Measurements from ENCODE around the gene FGD5.
A peak's percentile ranks its signal among the peaks of the same experiment; 100 is the strongest.

FGD5 gene, protein sequence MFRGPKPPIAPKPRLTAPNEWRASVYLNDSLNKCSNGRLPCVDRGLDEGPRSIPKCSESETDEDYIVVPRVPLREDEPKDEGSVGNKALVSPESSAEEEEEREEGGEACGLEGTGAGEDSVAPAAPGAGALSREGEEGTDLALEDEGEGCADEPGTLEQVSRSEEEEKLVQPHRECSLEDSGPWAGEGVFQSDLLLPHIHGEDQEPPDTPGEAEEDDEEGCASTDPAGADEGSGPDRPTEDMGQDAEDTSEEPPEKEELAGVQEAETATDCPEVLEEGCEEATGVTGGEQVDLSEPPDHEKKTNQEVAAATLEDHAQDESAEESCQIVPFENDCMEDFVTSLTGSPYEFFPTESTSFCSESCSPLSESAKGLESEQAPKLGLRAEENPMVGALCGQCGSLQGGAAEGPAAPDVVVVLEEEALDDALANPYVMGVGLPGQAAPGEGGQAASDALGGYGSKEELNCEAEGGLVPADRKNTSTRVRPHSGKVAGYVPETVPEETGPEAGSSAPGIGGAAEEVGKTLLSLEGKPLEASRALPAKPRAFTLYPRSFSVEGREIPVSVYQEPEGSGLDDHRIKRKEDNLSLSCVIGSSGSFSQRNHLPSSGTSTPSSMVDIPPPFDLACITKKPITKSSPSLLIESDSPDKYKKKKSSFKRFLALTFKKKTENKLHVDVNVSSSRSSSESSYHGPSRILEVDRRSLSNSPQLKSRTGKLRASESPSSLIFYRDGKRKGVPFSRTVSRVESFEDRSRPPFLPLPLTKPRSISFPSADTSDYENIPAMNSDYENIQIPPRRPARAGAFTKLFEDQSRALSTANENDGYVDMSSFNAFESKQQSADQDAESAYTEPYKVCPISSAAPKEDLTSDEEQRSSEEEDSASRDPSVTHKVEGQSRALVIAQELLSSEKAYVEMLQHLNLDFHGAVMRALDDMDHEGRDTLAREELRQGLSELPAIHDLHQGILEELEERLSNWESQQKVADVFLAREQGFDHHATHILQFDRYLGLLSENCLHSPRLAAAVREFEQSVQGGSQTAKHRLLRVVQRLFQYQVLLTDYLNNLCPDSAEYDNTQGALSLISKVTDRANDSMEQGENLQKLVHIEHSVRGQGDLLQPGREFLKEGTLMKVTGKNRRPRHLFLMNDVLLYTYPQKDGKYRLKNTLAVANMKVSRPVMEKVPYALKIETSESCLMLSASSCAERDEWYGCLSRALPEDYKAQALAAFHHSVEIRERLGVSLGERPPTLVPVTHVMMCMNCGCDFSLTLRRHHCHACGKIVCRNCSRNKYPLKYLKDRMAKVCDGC (N-terminal part only)

DNA sequence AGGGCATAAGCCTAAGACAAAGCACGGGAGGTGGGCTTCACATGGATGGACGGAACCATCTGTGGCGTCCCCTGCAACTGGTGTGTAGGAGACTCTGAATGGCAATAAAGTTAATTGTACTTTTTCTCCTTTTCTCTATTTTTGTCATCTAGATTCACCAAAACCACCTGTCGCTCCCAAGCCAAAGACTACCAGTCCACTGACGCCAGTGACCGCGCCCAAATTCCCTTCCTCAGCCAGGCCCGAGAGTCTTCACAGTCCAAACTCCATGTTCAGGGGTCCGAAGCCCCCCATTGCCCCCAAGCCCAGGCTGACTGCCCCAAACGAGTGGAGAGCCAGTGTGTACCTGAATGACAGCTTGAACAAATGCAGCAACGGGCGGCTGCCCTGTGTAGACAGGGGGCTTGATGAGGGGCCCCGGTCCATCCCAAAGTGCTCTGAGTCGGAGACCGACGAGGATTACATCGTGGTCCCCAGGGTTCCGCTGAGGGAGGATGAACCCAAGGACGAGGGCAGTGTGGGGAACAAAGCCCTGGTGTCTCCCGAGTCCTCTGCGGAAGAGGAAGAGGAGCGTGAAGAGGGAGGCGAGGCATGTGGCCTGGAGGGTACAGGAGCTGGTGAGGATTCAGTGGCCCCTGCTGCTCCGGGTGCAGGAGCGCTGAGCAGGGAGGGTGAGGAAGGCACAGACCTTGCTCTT lies at the start of gene FGD5:
Gene FGD5, plus strand, starts transcription at position 159 of the 697 bp plus-strand sequence. Its CDS starts 110 bp downstream, at position 269.
- DNase-seq: no peak

GRCh38 chr3:14769544-14770325 lies 49.0 kb upstream of the FGD5 start:
- no peak for DNase-seq

GRCh38 chr3:14770591-14770990 lies 48.2 kb upstream of the FGD5 start:
- no peak for DNase-seq

GRCh38 chr3:14771593-14772497 lies 46.9 kb upstream of the FGD5 start:
- DNase-seq: no peak

DNA sequence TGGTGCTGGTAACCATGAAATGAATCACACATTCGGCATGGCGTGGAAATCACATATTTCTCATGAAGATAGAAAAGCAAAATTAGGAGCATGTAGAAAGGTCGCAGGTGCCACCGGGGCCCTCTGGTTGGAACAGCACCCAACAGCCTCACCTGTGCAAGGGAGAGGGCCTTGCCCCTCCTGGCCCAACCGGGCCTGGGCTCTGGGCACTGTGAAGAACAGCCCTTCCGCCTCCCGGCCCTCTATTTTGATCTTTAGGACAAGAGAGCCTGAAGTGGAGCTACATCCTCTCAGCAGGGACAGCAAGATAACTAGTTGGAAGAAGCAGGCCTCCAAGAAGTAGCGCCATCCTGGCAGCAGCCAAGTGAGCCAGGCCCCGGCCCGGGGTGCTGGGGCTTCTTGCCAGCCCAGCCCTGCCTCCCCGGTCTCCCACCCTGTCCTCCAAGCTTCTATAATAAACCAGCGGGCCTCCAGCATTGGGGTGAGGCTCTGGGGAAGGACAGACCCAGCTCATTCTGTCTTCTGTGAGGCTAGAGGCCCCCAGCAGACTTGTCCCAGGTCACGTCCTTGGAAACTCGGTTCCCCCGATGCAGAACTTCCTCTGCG lies 46.1 kb upstream of the FGD5 start:
- no peak for DNase-seq

DNA sequence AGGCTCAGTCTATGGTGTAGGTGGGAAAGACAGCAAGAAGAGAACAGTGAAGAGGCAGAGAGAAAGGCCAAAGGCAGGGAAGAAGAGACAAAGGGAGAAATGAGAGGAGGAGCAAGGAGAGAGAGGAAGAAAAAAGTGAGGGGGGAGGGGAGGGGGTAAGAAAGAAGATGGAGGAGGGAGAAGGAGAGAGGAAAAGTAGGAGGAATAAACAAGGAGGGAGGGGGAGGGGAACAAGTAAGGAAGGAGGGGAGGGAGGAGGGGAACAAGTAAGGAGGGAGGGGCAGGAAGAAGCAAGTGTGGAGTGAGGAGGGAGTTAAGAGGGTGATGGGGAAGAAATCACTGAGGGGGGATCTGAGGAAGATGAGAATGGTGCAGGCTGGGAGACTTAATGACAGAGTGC lies 45.5 kb upstream of the FGD5 start:
- DNase-seq: no peak

GRCh38 chr3:14773691-14774128 lies 45.1 kb upstream of the FGD5 start:
- DNase-seq: no peak

DNA sequence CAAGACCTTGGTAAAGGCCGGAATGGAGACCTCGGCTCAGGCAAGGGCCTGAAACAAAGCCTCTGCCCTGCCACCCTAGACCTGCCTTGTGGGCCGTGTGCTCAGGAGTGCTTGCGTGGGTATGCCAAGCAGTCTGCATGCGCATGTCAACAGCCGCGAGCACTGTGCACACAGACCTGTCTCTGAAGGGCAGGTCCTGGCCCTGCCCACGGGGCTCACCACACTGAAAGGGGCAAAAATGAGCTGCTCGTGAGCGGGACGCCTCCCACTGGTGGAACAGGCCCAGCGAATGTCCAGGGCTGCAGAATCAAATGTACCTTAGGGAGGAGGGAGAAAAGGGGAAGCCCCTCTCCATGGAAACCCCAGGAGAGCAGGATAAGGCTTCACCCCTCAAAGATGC lies 44.3 kb upstream of the FGD5 start:
- no peak for DNase-seq

- no peak for DNase-seq
These were observed 43.8 kb upstream of the FGD5 start for GRCh38 chr3:14775011-14775410.

DNA sequence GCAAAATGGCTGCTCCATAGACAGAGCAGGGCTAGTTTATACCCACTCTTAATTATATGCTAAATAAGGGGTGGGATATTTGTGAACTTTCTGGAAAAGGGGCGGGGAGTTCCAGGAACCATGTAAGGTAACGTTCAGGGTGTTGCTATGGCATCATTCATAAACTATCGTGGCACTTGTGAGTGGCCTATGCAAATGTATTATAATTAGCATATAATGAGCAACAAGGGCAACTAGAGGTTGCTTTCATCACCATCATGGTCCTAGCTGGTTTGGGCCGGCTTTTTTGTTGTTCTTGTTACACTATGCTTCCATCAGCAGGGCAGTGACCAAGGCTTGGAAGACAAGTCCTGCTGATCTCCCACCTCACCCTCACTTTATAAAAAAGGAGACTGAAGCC lies 43.2 kb upstream of the FGD5 start:
- no peak for DNase-seq

DNA sequence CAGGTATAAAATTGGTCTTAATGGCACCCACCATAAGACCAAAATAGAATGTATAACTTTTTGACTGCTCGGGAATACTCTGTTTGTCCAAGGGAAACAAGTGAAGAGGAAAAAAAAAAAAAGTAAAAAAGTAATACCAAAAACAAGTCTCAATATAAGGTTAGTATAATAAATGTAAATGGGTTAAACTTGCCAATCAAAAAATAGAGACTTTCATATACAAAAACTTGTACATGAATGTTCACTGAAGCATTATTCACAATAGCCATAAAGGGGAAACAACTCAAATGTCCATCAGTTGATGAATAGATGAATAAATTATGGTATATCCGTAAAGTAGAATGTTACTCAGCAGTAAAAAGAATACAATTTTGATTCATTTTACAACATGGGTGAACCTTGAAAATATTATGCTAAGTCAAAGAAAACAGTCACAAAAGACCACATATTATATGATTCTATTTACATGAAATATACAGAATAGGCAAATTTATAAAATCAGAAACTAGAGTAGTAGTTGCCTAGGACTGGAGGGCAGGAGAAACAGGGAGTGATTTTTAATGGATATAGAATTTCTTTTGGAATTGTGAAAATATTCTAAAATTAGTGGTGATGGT lies 39.6 kb upstream of the FGD5 start:
- no peak for DNase-seq

GRCh38 chr3:14780927-14781507 lies 37.7 kb upstream of the FGD5 start:
- DNase-seq: peak in 1 of 2 experiments; percentile 3

- DNase-seq: no peak
These were observed 35.2 kb upstream of the FGD5 start for GRCh38 chr3:14783480-14784086.

DNA sequence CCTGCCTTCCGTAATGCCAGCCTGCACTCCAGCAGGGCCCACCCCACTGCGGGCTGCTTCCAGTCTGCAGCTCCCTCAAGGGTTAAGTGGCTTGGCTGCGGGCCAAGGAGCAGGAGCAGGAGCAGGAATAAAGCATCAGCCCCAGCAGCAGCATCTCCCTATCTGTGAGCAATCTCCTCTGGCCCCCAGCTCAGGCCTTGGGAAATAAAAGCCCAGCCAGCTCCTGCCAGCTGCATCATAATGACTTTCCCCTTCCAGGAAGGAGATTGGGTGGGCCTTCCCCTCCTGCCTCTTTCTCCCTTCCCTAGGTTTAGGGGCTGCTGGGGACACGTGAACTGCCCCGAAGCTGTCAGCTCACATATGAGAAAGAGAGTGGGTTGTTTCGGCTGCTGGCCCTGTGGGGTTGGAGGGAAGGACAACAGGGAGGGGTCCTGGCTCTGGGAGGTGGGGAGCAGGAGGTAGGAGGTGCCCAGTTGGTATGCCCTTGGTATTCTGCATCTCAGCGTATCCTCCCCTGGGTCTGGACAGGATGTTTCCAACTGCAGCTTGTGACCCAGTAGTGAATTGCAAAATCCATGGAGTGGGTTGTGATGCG lies 34.6 kb upstream of the FGD5 start:
- DNase-seq: no peak

GRCh38 chr3:14785207-14786155 lies 33.3 kb upstream of the FGD5 start:
- DNase-seq: no peak

GRCh38 chr3:14786369-14786768 lies 32.4 kb upstream of the FGD5 start:
- no peak for DNase-seq

DNA sequence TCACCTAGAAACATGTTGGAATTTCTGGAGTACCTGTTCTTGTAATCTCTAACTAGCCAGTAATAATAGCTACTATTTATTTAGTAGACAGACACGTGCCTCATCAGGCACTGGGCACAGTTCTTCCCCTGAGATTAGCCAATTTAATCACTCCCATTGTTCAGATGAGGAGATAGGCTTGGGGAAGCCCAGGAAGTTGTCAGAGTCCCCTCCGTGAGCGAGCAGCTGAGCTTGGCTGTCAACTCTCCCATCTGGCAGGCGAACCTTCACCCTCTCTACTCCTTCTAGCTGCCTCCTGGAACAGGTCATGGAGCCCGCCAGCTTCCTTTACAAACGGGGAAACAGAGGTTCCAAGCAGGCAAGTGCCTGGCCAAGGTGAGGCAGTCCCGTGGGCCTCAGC lies 31.1 kb upstream of the FGD5 start:
- no peak for DNase-seq
